Activated naive CD4-positive, alpha-beta T cell treated with anti-CD3 and anti-CD28 coated beads, Interleukin-2, amount 50 U/mL, for 72 hours (primary cell): ENCODE measurements around the gene VEPH1. TPM values are rescaled to one million over a fixed set of nuclear protein-coding genes. Genes with fewer than 3 reads are reported as not detected.

ENCODE experiments used
- ATAC-seq, 2 donors: fragments of 150-1000 bp; cut with Tn5 transposase; 2 replicates each; pipeline ENCODE4 v1.10.0; 2021; ENCODE audit warnings: mild to moderate bottlenecking in 2 of 2, moderate library complexity in 2 of 2
- DNase-seq, 2 donors: peaks; one replicate each; pipeline ENCODE4 v3.0.0; 2021 to 2022; ENCODE audit warnings: low spot score in 2 of 2
- H3K27ac Mint-ChIP-seq, 2 donors: one replicate each; pipeline ENCODE4 v1.8.0; 2022; ENCODE audit warnings: mild to moderate bottlenecking in 2 of 2, mixed read lengths in 2 of 2
- H3K36me3 Mint-ChIP-seq, 2 donors: one replicate each; pipeline ENCODE4 v1.8.0; 2022; ENCODE audit warnings: mixed read lengths in 2 of 2
- H3K9me3 Mint-ChIP-seq, 2 donors: one replicate each; pipeline ENCODE4 v1.8.0; 2022; ENCODE audit warnings: mixed read lengths in 2 of 2
- total RNA-seq, 2 donors: library from RNA; stranded (reverse); gene quantifications; one replicate each; pipeline ENCODE4 v1.2.3, GENCODE V29; 2022

VEPH1 gene
- total RNA-seq = not detected

DNA sequence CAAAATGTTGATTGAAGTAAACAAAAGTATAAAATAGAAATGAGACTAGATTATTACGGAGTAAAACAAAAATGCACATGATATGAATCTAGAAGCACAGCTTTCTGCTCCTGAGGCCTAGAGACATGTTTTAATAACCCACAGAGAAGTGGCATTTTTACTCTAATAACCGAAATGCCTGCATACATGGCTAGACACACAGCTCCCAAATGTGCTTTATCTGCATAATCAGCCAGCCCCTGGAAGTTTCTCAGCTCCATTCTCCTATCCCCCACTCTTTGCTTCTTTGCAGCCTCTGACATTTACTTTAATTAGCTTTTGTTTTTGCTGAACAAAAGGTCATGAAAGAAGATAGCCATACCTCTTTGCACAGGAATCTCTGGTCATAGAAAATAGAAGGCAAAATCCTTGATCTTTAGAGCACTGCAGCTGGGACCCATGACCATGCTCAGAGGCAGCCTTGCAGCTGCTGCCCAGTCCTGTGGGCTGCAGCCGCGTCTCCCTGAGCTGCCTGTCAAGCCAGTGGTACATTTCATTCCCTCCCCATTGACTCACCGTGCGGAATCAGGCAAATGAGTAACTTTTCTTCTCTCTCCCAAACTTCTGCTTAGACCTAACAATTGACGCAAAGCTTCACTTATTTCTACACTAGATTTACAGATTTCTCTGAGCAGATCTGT, at the start of gene VEPH1:
Gene VEPH1 (minus strand): TSS at position 501 of the 680 bp plus-strand sequence. CDS start 8,067 bp downstream, outside the sequence.
- Mint-ChIP-seq H3K36me3 (no peaks in the 10 kb centered on the region), H3K27ac (no peak within 1 kb of the TSS), H3K9me3 (no peaks in the 10 kb centered on the region)
- DNase-seq (no peak), ATAC-seq (no peak)

GRCh38 chr3:157551961-157552360, 48.7 kb upstream of the VEPH1 start:
- Mint-ChIP-seq H3K9me3 (peaks cover 0 to 6% of the 10 kb centered on the region in 2 donors), H3K27ac (no peak overlapping the region), H3K36me3 (peaks cover 0 to 10% of the 10 kb centered on the region in 2 donors)
- DNase-seq (no peak), ATAC-seq (peak in 1 of 2 donors; percentile 84)

- H3K36me3 Mint-ChIP-seq = peaks cover 0 to 10% of the 10 kb centered on the region in 2 donors
- DNase-seq (no peak), ATAC-seq (no peak)
- H3K9me3 Mint-ChIP-seq = peaks cover 0 to 6% of the 10 kb centered on the region in 2 donors
- no peak overlapping the region for H3K27ac Mint-ChIP-seq
These were observed 46.3 kb upstream of the VEPH1 start for GRCh38 chr3:157549498-157549897.

DNA sequence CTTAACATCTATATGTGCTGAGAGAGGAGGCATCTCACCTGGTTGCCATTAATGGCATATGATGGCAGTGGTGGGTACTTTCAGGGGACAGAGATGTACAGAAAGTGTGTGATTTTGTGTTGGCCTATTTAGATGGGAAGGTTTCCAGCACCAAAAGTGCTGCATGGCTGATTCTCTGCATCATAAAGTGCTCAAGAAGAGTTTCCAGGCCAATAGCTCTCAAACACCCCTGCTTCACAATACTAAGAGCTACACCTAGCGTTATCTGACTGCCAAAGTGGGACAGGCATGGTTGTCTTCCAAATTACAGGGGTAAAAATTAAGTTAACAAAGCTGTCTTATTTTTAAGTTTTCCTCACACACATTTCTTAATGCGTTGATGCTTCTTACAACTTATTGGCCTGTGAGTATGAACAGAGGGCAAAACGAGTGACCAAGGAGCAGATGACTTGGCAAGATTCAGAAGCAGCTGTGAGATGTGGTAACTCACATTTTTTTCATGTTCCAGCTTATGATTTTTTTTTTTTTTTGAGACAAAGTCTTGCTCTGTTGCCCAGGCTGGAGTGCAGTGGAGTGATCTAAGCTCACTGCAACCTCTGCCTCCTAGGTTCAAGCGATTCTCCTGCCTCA, 41.4 kb upstream of the VEPH1 start:
- no peak overlapping the region for H3K27ac Mint-ChIP-seq
- DNase-seq (no peak), ATAC-seq (no peak)
- peaks cover 3 to 9% of the 10 kb centered on the region in 2 donors for H3K9me3 Mint-ChIP-seq
- peaks cover 7 to 11% of the 10 kb centered on the region in 2 donors for H3K36me3 Mint-ChIP-seq

DNA sequence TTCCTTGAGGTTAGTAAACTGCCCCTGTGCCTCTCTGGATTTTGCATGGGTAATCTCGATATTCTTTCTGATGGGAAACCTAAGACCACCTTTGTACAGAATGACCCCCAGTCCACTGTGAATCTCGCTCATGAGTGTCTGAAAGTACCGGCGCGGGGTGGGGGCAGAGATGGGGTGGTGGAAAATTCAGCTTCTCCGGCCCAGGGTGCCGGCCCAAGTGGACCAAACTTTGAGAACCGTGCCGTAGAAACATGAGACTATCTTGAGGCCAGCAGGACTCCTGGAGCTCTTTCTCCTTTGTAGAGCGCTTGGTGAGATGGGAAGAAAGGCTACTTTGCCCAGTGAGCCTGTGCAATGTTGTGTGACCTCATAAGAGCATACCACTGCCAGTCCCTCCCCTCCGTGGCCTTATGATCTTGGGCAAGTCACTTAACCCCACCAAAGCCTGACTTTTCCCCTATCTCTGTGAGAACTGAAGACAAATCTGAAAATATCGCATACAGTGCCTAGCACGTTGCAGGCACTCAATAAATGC, 40.4 kb upstream of the VEPH1 start:
- Mint-ChIP-seq H3K36me3 (peaks cover 7 to 11% of the 10 kb centered on the region in 2 donors), H3K9me3 (peaks cover 3 to 9% of the 10 kb centered on the region in 2 donors), H3K27ac (no peak overlapping the region)
- ATAC-seq (no peak), DNase-seq (no peak)

DNA sequence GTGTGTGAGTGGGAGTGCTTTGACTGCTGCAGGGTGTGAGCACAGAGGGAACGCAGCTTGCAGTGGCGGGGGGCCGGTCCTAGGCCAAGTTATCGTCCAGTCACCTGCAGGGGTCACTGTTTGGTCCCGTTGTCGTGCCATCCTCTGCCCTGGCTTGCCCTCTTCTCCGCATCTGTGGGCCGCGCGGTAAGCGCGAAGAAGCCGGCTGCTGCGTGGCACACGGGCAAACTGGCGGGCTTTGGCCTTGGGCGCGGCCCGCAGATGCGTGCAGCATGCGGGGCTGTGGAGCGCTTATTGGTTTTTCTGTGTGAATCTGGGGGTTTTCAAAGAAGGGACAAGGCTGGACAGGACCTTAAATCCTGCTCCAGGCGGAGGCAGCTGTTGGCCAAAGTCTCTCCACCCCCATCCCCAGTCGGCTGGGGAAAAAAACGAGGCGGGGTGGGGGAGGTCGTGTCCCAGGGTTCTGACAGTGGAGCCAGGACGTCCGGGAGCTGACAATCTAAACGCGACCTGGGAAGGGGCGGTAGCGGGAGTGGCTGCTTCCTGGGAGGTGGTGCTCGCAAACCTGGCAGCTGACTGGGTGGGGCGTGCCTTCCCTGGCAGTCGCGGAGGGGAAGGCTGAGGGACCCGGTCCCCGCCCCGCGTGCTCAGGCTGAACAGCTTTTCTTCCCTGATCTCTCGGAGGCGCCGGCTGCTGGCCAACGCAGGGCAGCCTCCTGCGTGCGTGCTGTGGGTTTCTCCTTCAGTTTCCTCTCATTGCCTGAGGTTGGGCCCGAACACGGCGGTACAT, 39.7 kb upstream of the VEPH1 start:
- H3K36me3 Mint-ChIP-seq = peaks cover 7 to 11% of the 10 kb centered on the region in 2 donors
- ATAC-seq (peak in 1 of 2 donors; percentile 41), DNase-seq (no peak)
- H3K9me3 Mint-ChIP-seq = peaks cover 3 to 9% of the 10 kb centered on the region in 2 donors
- no peak overlapping the region for H3K27ac Mint-ChIP-seq

DNA sequence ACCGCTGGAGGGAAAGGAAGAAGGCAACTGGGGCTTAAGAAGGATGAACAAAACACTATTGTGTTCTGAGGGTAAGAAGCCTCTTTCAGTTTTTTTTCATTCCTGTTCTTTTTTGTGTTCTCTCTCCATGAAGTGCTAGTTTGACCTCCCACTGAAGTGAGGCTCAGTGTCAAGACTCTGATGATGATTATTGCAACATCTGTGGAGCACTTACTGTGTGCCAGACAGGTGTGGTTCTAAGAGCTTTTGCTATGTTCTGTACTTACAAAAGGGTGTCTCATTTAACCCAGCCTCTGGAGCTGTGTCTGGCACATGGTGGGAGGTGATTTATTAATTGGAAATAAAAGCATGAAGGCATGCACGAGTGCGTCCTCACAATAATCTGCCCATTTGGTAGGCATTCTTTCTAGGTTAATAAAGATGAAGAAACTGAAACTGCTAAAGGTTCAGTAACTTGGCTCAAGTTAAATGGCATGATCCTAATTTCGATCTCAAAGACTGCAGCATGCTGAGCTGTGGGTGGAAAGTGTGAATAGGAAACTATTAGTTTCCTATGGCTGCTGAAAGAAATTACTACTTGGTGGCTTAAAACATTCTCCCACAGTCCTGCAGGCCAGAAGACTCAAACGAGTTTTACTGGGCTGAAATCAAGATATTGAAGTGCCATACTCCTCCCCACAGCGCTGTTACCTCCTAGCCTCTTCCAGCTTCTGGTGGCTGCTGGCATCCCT, 38.5 kb upstream of the VEPH1 start:
- no peak for DNase-seq
- peaks cover 7 to 11% of the 10 kb centered on the region in 2 donors for H3K36me3 Mint-ChIP-seq
- H3K27ac Mint-ChIP-seq = no peak overlapping the region
- no peak for ATAC-seq
- peaks cover 3 to 9% of the 10 kb centered on the region in 2 donors for H3K9me3 Mint-ChIP-seq

GRCh38 chr3:157540656-157541055, 37.4 kb upstream of the VEPH1 start:
- DNase-seq = no peak
- no peak overlapping the region for H3K27ac Mint-ChIP-seq
- H3K36me3 Mint-ChIP-seq = peaks cover 7 to 11% of the 10 kb centered on the region in 2 donors
- peaks cover 3 to 9% of the 10 kb centered on the region in 2 donors for H3K9me3 Mint-ChIP-seq
- no peak for ATAC-seq

DNA sequence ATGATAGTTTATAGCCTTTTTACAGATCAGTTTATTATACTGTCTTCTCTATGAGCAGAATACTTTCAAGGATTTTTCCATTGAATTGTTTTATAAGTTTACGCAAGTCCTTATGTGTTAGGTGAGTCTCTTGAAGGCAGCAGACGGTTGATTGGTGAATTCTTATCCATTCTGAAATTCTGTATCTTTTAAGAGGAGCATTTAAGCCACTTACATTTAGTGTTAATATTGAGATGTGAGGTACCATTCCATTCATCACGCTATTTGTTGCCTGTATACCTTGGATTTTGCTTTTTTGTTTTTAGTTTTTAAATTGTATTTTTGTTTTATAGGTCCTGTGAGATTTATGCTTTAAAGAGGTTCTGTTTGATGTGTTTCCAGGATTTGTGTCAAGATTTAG, 32.5 kb upstream of the VEPH1 start:
- H3K9me3 Mint-ChIP-seq = no peaks in the 10 kb centered on the region
- ATAC-seq (no peak), DNase-seq (no peak)
- no peak overlapping the region for H3K27ac Mint-ChIP-seq
- H3K36me3 Mint-ChIP-seq = no peaks in the 10 kb centered on the region

DNA sequence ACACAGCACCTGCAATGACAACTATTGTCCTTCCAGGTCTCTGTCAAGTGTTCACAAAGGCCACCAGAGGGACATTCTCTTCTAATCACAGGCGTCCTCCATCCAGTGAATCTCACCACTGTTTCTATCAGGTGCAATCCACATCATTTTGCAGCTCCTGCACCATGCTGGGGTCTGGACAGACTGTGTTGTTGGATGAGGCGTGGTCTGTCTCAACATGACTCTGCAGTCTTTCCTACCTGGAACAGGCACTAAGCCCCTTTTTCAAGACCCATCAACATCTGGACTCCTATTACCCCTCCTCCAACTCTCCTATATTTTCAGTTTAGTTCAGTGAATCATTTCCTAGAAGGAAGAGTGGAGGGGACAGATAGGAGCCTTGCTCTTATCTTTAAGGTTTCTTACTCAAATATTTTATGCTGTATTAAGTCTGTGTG, 31.5 kb upstream of the VEPH1 start:
- Mint-ChIP-seq H3K36me3 (no peaks in the 10 kb centered on the region), H3K9me3 (no peaks in the 10 kb centered on the region), H3K27ac (no peak overlapping the region)
- DNase-seq = no peak
- no peak for ATAC-seq

GRCh38 chr3:157533298-157534070, 30.3 kb upstream of the VEPH1 start:
- no peaks in the 10 kb centered on the region for H3K36me3 Mint-ChIP-seq
- no peak overlapping the region for H3K27ac Mint-ChIP-seq
- H3K9me3 Mint-ChIP-seq = no peaks in the 10 kb centered on the region
- DNase-seq (no peak), ATAC-seq (no peak)

GRCh38 chr3:157532529-157533297, 29.5 kb upstream of the VEPH1 start:
- H3K36me3 Mint-ChIP-seq = no peaks in the 10 kb centered on the region
- H3K9me3 Mint-ChIP-seq = no peaks in the 10 kb centered on the region
- no peak overlapping the region for H3K27ac Mint-ChIP-seq
- ATAC-seq (peak; percentile 33 to 83), DNase-seq (peak in 1 of 2 donors; percentile 21)

DNA sequence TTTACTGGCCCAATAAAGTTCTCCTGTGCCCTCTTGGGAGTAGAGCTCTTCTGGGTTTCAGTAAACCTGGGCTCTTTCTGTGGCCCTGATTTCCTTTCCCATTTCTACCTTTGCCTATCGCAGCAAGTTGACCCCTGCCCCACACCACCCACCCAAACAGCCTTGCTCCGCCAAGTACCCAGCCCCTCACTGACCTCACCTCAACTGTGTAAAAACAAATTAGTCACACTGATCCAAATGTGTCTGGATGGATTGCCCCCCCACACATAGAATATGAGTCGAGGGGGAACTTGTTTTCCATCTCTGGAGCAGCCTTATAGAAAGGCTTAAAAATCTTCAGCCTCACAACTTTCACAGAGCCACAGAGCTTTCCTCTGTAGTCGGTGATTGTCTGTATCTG, 28.6 kb upstream of the VEPH1 start:
- no peak for DNase-seq
- Mint-ChIP-seq H3K36me3 (no peaks in the 10 kb centered on the region), H3K27ac (no peak overlapping the region), H3K9me3 (no peaks in the 10 kb centered on the region)
- no peak for ATAC-seq

- Mint-ChIP-seq H3K9me3 (no peaks in the 10 kb centered on the region), H3K36me3 (no peaks in the 10 kb centered on the region), H3K27ac (no peak overlapping the region)
- ATAC-seq (no peak), DNase-seq (no peak)
These were observed 28.1 kb upstream of the VEPH1 start for GRCh38 chr3:157531301-157531660.

DNA sequence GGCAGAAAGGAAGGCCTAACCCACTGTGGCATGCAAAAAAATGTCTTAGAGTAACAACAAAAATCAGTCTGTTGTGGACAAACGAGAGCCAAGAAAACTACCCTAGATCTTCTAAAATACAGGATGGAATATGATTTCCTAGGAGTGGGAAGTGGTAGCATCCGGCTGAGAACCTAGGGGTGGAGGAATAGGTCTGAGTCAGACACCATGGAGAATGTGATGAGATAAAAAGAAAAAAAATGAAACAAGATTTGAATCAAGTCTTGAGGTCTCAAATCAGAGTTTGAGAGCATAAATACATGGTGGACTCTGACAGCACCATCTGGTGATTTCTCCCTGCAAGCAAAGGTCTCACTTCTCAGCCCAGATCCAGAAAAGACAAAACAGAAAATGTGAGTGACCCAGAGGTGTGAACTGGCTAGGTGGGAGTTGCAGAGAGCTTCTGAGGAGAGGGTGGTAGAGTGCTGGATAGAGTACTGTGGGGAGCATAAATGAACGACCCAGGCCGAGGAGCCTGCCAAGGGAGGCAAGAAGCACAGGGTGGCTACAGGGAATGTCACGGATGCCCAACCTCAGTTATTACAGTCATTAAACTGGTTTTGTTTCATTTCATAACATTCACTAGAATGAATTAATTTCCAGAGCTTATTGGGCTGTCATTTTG, 27.6 kb upstream of the VEPH1 start:
- Mint-ChIP-seq H3K36me3 (no peaks in the 10 kb centered on the region), H3K27ac (no peak overlapping the region), H3K9me3 (no peaks in the 10 kb centered on the region)
- DNase-seq (no peak), ATAC-seq (no peak)
